Fibroblast of pulmonary artery (primary cell): ENCODE data around the gene IRF2BPL.
A peak's percentile ranks its signal among the peaks of the same experiment; 100 is the strongest.

Experiments
- DNase-seq: peaks from one replicate; pipeline ENCODE4 v3.0.0-alpha.2; 2010; ENCODE audit warnings: low read depth
- H3K4me3 ChIP-seq: replicated peaks from 2 replicates; pipeline ENCODE4 v1.5.1; 2011; ENCODE audit warnings: low read depth, mild to moderate bottlenecking, control low read depth, low read length, moderate library complexity
- TF ChIP-seq, protein P1 (sequence below): IDR thresholded peaks from 2 replicates; pipeline ENCODE4 v1.5.1; 2011; ENCODE audit warnings: mild to moderate bottlenecking, control low read depth, low read length, inconsistent platforms; ENCODE audit errors: missing control alignments

IRF2BPL gene

DNA sequence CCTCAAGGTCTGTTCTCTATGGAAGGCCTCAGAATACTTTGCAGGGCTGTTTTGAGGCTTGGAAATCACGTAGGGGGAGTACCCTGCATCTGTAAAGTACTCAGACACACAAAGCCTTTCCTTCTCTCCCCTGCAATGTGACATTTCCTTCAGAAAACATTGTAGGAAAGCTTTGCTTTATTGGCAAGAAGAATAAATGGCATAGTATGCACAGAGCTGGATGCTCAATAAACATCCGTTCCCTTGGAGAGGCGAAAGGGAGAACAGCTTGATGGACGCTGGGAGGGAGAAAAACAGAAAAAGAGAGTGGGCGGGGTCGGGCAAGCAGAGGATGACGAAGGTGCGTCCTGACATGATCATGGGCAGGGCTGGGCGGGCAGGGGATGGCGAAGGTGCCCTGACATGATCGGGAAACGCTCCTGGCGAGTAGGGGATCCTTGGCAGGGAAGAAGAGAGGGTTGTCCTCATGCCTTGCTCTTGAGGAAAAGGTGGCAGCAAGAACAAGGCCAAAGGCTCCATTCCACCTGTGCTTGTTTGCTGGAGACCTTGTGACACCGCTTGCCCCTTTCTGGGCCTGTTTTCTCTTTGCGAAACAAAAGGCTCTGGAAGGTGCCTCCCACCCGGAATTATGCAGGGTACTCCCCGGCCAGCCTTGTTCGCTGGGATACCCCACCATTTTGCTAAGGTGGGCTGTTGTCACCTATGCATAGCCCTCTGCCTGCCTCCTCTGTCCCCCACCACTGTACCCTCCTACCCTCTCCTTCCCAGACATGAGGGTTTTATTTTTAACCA lies 21.1 kb downstream of the IRF2BPL start:
- TF ChIP-seq, protein P1, sequence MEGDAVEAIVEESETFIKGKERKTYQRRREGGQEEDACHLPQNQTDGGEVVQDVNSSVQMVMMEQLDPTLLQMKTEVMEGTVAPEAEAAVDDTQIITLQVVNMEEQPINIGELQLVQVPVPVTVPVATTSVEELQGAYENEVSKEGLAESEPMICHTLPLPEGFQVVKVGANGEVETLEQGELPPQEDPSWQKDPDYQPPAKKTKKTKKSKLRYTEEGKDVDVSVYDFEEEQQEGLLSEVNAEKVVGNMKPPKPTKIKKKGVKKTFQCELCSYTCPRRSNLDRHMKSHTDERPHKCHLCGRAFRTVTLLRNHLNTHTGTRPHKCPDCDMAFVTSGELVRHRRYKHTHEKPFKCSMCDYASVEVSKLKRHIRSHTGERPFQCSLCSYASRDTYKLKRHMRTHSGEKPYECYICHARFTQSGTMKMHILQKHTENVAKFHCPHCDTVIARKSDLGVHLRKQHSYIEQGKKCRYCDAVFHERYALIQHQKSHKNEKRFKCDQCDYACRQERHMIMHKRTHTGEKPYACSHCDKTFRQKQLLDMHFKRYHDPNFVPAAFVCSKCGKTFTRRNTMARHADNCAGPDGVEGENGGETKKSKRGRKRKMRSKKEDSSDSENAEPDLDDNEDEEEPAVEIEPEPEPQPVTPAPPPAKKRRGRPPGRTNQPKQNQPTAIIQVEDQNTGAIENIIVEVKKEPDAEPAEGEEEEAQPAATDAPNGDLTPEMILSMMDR = no peak
- no peak overlapping the region for H3K4me3 ChIP-seq
- no peak for DNase-seq

DNA sequence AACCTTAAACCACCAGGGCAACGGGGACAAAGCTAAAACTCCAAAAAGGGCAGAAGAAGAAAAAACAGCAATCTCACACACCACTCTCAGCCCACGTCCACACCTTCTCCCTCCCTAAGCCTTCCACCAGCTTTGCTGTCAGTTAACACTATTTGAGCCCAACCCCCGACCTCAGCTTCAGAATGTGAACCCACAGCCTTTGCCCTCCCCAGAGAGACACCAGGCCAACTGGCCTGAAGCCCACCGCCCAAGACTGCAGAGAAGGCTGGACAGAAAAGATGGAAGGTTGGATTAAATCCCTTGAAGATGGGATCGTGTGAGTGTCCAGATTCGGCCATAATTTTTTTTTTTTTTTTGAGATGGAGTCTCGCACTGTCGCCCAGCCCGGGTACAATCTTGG lies 22.4 kb downstream of the IRF2BPL start:
- TF ChIP-seq, protein P1 = no peak
- DNase-seq = no peak
- H3K4me3 ChIP-seq = no peak overlapping the region

DNA sequence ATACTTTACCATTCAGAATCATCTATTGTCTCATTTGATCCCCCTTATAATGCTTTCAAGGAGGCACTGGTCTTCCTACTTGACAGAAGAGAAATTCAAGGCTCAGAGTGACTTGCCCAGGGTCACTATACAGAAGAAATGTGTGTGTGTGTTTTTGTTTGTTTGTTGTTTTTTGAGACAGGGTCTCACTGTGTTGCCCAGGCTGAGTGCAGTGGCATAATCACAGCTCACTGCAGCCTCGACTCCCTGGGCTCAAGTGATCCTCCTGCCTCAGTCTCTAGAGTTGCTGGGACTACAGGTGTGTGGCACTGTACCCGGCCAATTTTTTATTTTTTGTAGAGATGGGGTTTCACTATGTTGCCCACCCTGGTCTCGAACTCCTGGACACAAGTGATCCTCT lies 22.9 kb downstream of the IRF2BPL start:
- TF ChIP-seq, protein P1 = no peak
- DNase-seq = no peak
- H3K4me3 ChIP-seq = no peak overlapping the region

DNA sequence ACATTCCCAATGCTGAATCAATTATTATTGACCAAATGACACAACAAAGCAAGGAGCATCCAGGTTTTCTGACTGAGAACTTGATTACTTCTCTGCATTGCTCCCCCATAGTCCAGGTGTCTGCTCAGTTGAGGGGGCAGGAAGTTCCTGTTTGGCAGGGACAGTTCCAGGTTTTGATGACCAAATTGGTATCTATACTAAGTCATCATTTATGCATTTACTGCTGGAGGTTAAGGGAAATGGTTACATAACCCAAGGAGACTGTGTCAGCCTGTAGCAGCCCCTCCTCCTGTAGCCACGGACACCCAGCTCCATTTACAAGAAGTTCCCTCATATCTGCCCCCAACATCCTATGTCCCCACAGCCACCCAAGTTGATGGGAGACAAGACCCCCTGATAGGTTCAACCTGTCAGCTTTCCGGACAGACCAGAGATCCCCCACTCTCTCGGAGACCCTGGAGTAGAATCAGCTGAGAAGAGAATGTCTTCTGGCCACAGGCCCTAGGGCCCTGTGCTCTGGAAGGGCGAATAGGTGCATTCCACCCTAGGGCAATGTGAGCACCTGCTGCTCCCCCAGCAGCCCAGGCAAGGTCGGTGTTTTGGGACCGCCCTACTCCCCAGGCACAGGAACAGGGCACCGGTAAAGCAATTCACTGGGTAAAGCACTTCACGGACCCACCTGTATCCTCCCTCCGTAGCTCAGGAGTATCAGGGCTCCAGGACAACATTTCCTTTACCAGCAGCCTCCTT lies 23.6 kb downstream of the IRF2BPL start:
- TF ChIP-seq, protein P1 = no peak
- H3K4me3 ChIP-seq = no peak overlapping the region

DNA sequence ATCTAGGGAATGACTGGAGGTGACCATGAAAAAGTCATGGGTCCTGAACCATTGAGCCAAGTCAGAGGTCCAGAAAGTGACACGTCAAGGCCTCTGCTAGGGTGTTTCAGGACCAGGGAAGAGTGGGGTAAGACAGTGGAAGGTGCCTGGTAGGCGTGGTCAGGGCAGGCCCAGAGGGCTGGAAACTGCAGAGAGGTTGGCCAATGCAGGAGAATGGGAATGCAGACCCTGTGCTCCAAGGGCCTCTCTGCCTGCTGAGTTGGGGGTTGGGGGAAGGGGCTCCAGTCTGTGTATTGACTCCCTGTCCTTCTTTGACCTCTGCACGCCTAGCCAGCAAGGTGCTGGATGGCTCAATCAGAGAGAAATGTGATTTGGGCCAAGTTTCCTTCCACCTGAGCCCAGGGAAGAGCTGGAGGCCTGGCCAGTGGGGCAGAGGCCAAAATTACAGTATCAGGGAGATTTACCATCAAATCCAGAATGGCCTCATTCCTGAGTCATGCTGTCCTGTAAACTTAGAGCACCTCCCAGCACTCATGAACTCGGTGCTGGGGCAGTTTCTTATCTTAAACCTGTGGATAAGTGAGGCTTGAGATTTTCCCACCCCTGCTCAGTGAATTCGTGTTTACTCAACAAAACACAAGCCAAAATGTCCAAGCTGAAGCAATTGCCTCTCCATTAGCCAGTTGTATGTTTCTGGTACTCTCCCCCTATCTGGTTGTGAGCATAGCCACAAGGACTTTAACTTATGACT lies 24.4 kb downstream of the IRF2BPL start:
- H3K4me3 ChIP-seq = no peak overlapping the region

More for the DNA sequence above, 23.6 kb downstream of the IRF2BPL start:
- DNase-seq = no peak

DNA sequence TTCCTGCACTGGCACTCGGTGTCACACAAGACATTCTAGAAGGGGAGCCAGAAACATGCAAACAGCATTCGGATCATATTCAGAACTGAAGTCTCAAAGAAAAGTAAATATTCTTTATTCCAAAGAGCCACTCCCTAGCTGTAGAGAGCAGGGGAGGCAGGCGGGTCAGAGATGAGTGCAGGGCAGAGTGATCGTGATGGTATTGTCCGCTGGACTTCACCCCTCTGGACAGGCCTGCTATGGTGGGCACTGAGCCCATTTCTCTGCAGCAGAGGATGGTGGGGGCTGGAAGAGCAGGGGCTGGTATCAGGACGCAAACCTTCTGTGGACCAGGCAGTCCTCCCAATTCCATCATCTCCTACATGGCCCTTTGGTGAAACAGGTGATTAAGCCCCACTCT lies 25.6 kb downstream of the IRF2BPL start:
- DNase-seq = no peak
- TF ChIP-seq, protein P1 = no peak

More for the DNA sequence above, 24.4 kb downstream of the IRF2BPL start:
- TF ChIP-seq, protein P1 = no peak
- peak; percentile 59 for DNase-seq

More for the DNA sequence above, 25.6 kb downstream of the IRF2BPL start:
- H3K4me3 ChIP-seq = no peak overlapping the region
